GM23338 (cell line): ENCODE results near the gene BCR. TPM values are rescaled to one million over a fixed set of nuclear protein-coding genes. Genes with fewer than 3 reads are reported as not detected.

Experiments
- ATAC-seq: fragments of 200-7000 bp; cut with Tn5 transposase; 3 replicates; pipeline ENCODE4 v1.9.1; 2020
- DNase-seq: peaks from one replicate; pipeline ENCODE4 v3.0.0-alpha.2; 2015; ENCODE audit warnings: low spot score
- H2AFZ ChIP-seq: fragments of 200-600 bp; sonication (generic); 2 replicates; pipeline ENCODE4 v1.8.0; 2016; ENCODE audit warnings: antibody characterized with exemption, mild to moderate bottlenecking, moderate library complexity
- H3F3A ChIP-seq: fragments of 200-600 bp; sonication (generic); replicated peaks from 2 replicates; pipeline ENCODE4 v1.8.0; 2017; ENCODE audit warnings: antibody characterized with exemption, mixed run types, low read depth
- H3K27ac ChIP-seq: fragments of 200-600 bp; sonication (generic); 2 replicates; pipeline ENCODE4 v1.6.1; 2016; ENCODE audit warnings: low read depth
- H3K27me3 ChIP-seq: fragments of 200-600 bp; sonication (generic); 2 replicates; pipeline ENCODE4 v1.8.0; 2016; ENCODE audit warnings: mild to moderate bottlenecking, mixed run types, moderate library complexity; ENCODE audit not compliant: insufficient read depth
- H3K36me3 ChIP-seq: fragments of 200-600 bp; sonication (generic); 2 replicates; pipeline ENCODE4 v1.8.0; 2016; ENCODE audit warnings: mild to moderate bottlenecking; ENCODE audit not compliant: insufficient read depth
- H3K4me1 ChIP-seq: fragments of 200-600 bp; sonication (generic); 2 replicates; pipeline ENCODE4 v1.8.0; 2016; ENCODE audit warnings: mild to moderate bottlenecking, moderate library complexity; ENCODE audit not compliant: insufficient read depth
- H3K4me2 ChIP-seq: fragments of 200-600 bp; sonication (generic); 2 replicates; pipeline ENCODE4 v1.7.1; 2017; ENCODE audit warnings: mixed run types
- H3K4me3 ChIP-seq: fragments of 200-600 bp; sonication (generic); 2 replicates; pipeline ENCODE4 v1.6.1; 2016; ENCODE audit warnings: mixed run types
- H3K79me2 ChIP-seq: fragments of 200-600 bp; sonication (generic); replicated peaks from 2 replicates; pipeline ENCODE4 v1.8.0; 2017; ENCODE audit warnings: mild to moderate bottlenecking; ENCODE audit not compliant: insufficient read depth
- H3K9me2 ChIP-seq: fragments of 200-600 bp; sonication (generic); 2 replicates; pipeline ENCODE4 v1.8.0; 2017; ENCODE audit not compliant: insufficient read depth
- H4K20me1 ChIP-seq: fragments of 200-600 bp; sonication (generic); replicated peaks from 2 replicates; pipeline ENCODE4 v1.8.0; 2017; ENCODE audit warnings: mild to moderate bottlenecking; ENCODE audit not compliant: insufficient read depth
- H3K27ac Mint-ChIP-seq: 2 replicates; pipeline ENCODE4 v1.8.0; 2020; ENCODE audit warnings: inconsistent platforms, mild to moderate bottlenecking, moderate library complexity, mixed read lengths
- H3K27me3 Mint-ChIP-seq: 3 replicates; pipeline ENCODE4 v1.8.0; 2022; ENCODE audit warnings: low read depth, mild to moderate bottlenecking, moderate library complexity, mixed read lengths, inconsistent platforms; ENCODE audit not compliant: insufficient read depth, poor library complexity
- H3K36me3 Mint-ChIP-seq: 3 replicates; pipeline ENCODE4 v1.8.0; 2021; ENCODE audit warnings: low read depth, mild to moderate bottlenecking, inconsistent platforms, moderate library complexity, mixed read lengths
- H3K4me1 Mint-ChIP-seq: 3 replicates; pipeline ENCODE4 v1.8.0; 2020; ENCODE audit warnings: mild to moderate bottlenecking, inconsistent platforms, mixed read lengths
- H3K4me3 Mint-ChIP-seq: 3 replicates; pipeline ENCODE4 v1.8.0; 2021; ENCODE audit warnings: moderate library complexity, mild to moderate bottlenecking, inconsistent platforms, mixed read lengths
- H3K9me3 Mint-ChIP-seq: 3 replicates; pipeline ENCODE4 v1.8.0; 2020; ENCODE audit warnings: moderate library complexity, mild to moderate bottlenecking, inconsistent platforms, mixed read lengths
- CTCF ChIP-seq, 2 experiments: fragments of 200-600 bp in 1 of 2; sonication (generic) in 1 of 2; conservative IDR thresholded peaks; 2 replicates each; pipeline versions ENCODE4 v1.5.1 to v1.6.1; 2016 to 2017; ENCODE audit warnings: antibody characterized with exemption in 2 of 2, low read depth in 2 of 2, mild to moderate bottlenecking in 2 of 2, moderate library complexity in 1 of 2
- ETS1 ChIP-seq: IDR thresholded peaks from 2 replicates; pipeline ENCODE4 v1.6.1; 2016; ENCODE audit warnings: antibody characterized with exemption
- EZH2phosphoT487 ChIP-seq: fragments of 200-600 bp; sonication (generic); IDR thresholded peaks from one replicate; pipeline ENCODE4 v1.8.1; 2018; ENCODE audit warnings: antibody characterized with exemption; ENCODE audit not compliant: unreplicated experiment
- NANOG ChIP-seq: IDR thresholded peaks from 2 replicates; pipeline ENCODE4 v1.6.1; 2016; ENCODE audit warnings: antibody characterized with exemption, borderline replicate concordance
- REST ChIP-seq: IDR thresholded peaks from one replicate; pipeline ENCODE4 v1.6.1; 2018; ENCODE audit warnings: antibody characterized with exemption; ENCODE audit not compliant: unreplicated experiment
- STAT1 ChIP-seq: IDR thresholded peaks from one replicate; pipeline ENCODE4 v1.6.1; 2016; ENCODE audit warnings: antibody characterized with exemption; ENCODE audit not compliant: unreplicated experiment
- ZNF114 ChIP-seq: fragments of 250-450 bp; sonication (Bioruptor Pico); IDR thresholded peaks from 2 replicates; pipeline ENCODE4 v1.5.0; 2020; ENCODE audit warnings: mild to moderate bottlenecking, moderate library complexity
- ZNF331 ChIP-seq: fragments of 250-450 bp; sonication (Bioruptor Pico); IDR thresholded peaks from 2 replicates; pipeline ENCODE4 v1.5.0; 2020; ENCODE audit warnings: low read depth, mild to moderate bottlenecking, moderate library complexity
- ZNF462 ChIP-seq: fragments of 250-450 bp; sonication (Bioruptor Pico); IDR thresholded peaks from 2 replicates; pipeline ENCODE4 v1.5.0; 2020; ENCODE audit warnings: mild to moderate bottlenecking, moderate library complexity
- polyA plus RNA-seq: library from polyadenylated mRNA; unstranded; fragments of >200 nt; fragmentation: Nextera tagmentation; extraction: Ambion mirVana; gene quantifications from 2 replicates; pipeline ENCODE4 v1.2.1, GENCODE V29; 2016
- total RNA-seq: library from RNA; depleted of rRNA; stranded (reverse); fragments of >200 nt; shearing (Covaris generic); gene quantifications from 2 replicates; pipeline ENCODE4 v1.2.3, GENCODE V29; 2014

The BCR gene
- total and polyA plus RNA-seq, 2 experiments from 2014 or later, result 17.7 to 121 TPM

GRCh38 chr22:23197836-23198235 lies 17.5 kb downstream of the BCR start (continued):
- TF ChIP-seq EZH2phosphoT487 (no peak), ZNF114 (no peak)

- Mint-ChIP-seq H3K27ac (peak overlapping the region; percentile 53; the same call in 1 of the 2 replicates), H3K9me3 (no peaks in the 10 kb centered on the region), H3K36me3 (peaks cover 33% of the 10 kb centered on the region), H3K4me1 (peaks cover 59% of the 10 kb centered on the region), H3K4me3 (no peak overlapping the region; the same call in 2 of the 3 replicates), H3K27me3 (peaks cover 12% of the 10 kb centered on the region)
- ATAC-seq (peak; percentile 50), DNase-seq (peak; percentile 46)
- Histone ChIP-seq H3K27ac (peak overlapping the region; percentile 90), H3K9me2 (no peaks in the 10 kb centered on the region), H3F3A (0 out of 2 replicates have a peak, but pooled peaks cover 2% of the 10 kb centered on the region), H3K4me1 (peaks cover 20% of the 10 kb centered on the region), H3K27me3 (no peaks in the 10 kb centered on the region), H3K36me3 (no peaks in the 10 kb centered on the region; the same call in 1 of the 2 replicates), H3K4me3 (no peak overlapping the region), H2AFZ (no peak overlapping the region), H3K4me2 (peak overlapping the region; percentile 55; the same call in 1 of the 2 replicates), H3K79me2 (peaks cover 100% of the 10 kb centered on the region), H4K20me1 (peaks cover 79% of the 10 kb centered on the region)
- TF ChIP-seq STAT1 (no peak), ZNF114 (no peak), ZNF331 (CRISPR knock-in tag) (no peak), ETS1 (no peak), NANOG (no peak), EZH2phosphoT487 (no peak), CTCF (conservative IDR thresholded peaks at IDR 0.05; ENCODE audit: low read depth in 2 of 2) (no peak), REST (no peak), ZNF462 (no peak)
Measured at GRCh38 chr22:23199159-23199558, 18.9 kb downstream of the BCR start.
